Measurements from ENCODE around the gene OTOGL. TPM values are rescaled to one million over a fixed set of nuclear protein-coding genes. Genes with fewer than 3 reads are reported as not detected.

Gene OTOGL
- total RNA-seq, 1 experiment from 2014 or later: 0.44 TPM

DNA sequence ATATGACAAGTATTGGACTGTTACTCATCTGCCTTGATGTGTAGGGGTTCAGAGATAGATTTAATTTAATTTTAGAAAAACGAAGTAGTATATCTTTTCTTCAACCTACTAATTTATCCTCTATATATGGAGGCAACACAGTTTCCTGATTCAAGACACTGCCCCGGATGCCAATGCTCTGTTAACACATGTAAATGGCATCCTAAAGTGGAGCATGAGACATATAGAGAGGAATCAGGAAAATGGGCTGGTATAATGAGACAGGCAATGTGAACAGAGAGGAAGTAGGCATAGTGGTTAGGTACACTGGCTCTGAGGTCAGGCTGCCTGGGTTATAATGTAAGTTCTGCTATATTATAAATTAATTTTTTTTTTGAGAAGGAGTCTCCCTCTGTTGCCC is 85.6 kb downstream of the OTOGL start:
- Histone ChIP-seq H3K4me2 (ENCODE audit: low read length) (no peak overlapping the region), H3K27me3 (ENCODE audit: low read length) (no peaks in the 10 kb centered on the region), H3K27ac (ENCODE audit: low read length) (no peak overlapping the region), H4K20me1 (ENCODE audit: low read length) (no peaks in the 10 kb centered on the region), H3K4me3 (ENCODE audit: low read length) (no peak overlapping the region), H3K9me2 (replicated peaks; ENCODE audit: low read length) (no peaks in the 10 kb centered on the region), H2AFZ (ENCODE audit: low read length) (no peak overlapping the region), H3K36me3 (ENCODE audit: low read depth, low read length) (no peaks in the 10 kb centered on the region), H3F3A (ENCODE audit: low read length, unreplicated experiment) (no peaks in the 10 kb centered on the region), H3K9me3 (ENCODE audit: low read length) (no peaks in the 10 kb centered on the region), H3K79me2 (ENCODE audit: low read length) (no peaks in the 10 kb centered on the region), H3K4me1 (ENCODE audit: insufficient read depth, low read length) (peaks cover 18% of the 10 kb centered on the region), H3K9ac (ENCODE audit: low read length) (no peak overlapping the region)
- ChIA-PET POLR2A (ENCODE audit: unreplicated experiment) (no interaction called here), CTCF (no interaction called here)
- no peak for ATAC-seq
- DNase-seq: no peak
- TF ChIP-seq, protein P1, sequence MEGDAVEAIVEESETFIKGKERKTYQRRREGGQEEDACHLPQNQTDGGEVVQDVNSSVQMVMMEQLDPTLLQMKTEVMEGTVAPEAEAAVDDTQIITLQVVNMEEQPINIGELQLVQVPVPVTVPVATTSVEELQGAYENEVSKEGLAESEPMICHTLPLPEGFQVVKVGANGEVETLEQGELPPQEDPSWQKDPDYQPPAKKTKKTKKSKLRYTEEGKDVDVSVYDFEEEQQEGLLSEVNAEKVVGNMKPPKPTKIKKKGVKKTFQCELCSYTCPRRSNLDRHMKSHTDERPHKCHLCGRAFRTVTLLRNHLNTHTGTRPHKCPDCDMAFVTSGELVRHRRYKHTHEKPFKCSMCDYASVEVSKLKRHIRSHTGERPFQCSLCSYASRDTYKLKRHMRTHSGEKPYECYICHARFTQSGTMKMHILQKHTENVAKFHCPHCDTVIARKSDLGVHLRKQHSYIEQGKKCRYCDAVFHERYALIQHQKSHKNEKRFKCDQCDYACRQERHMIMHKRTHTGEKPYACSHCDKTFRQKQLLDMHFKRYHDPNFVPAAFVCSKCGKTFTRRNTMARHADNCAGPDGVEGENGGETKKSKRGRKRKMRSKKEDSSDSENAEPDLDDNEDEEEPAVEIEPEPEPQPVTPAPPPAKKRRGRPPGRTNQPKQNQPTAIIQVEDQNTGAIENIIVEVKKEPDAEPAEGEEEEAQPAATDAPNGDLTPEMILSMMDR (conservative IDR thresholded peaks at IDR 0.05; ENCODE audit: low read depth, low read length): no peak
- no peak for TF ChIP-seq EZH2 (IDR thresholded peaks at IDR 0.05; ENCODE audit: low read length, unreplicated experiment)
- TF ChIP-seq EZH2phosphoT487 (IDR thresholded peaks at IDR 0.05; ENCODE audit: borderline replicate concordance, low read length): no peak
- intact Hi-C loops (cut with micrococcal nuclease): loop anchor here (5.0 to 10.0 kb wide), 6 partner anchors 138 to 638 kb away; partner anchors contain the start of gene PAWR
- BruUV-seq (replicated peaks): no TSS peak

DNA sequence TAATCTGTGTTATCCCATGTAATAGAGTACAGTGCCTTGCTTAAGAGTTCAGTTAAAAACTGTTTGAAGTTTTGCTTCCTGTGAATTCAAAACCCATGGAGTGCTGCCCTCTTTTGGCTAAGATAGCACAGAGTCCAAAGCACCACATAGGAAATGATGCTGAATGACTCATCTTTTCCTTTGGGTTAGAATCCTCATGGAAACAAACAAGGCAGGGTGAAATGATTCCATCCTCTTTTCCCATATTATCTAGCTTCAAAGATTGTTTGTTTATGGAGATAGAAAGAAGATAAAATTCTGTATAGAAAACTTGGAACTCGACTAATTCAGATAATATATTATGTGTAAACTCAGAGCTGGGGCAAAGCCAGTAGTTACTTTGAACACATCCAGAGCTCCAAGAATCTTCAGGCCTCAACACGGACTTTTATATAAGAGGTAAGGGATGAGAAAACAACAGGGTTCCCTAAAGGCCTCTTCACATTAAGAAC is 87.4 kb downstream of the OTOGL start:
- peak overlapping the region; percentile 30 for H2AFZ ChIP-seq (ENCODE audit: low read length)
- H3F3A ChIP-seq (ENCODE audit: low read length, unreplicated experiment): no peaks in the 10 kb centered on the region
- H3K27me3 ChIP-seq (ENCODE audit: low read length): no peaks in the 10 kb centered on the region
- H3K79me2 ChIP-seq (ENCODE audit: low read length): no peaks in the 10 kb centered on the region
- ATAC-seq (peak; percentile 89), DNase-seq (peak; percentile 93)
- H3K27ac ChIP-seq (ENCODE audit: low read length): peak overlapping the region; percentile 53
- ChIA-PET POLR2A (ENCODE audit: unreplicated experiment) (no interaction called here), CTCF (interaction anchor here (0.6 to 0.7 kb wide), 3 partner anchors 141 to 1724 kb away, joined by 3 to 4 read pairs (median 3); no protein-coding TSS in a partner anchor)
- intact Hi-C loops (cut with micrococcal nuclease): loop anchor here (1.0 to 10.0 kb wide), 10 partner anchors 139 to 778 kb away; partner anchors contain the start of genes PAWR and PPP1R12A
- TF ChIP-seq, protein P1 (conservative IDR thresholded peaks at IDR 0.05; ENCODE audit: low read depth, low read length): peak; percentile 94
- no peak for TF ChIP-seq EZH2 (IDR thresholded peaks at IDR 0.05; ENCODE audit: low read length, unreplicated experiment)
- H3K4me3 ChIP-seq (ENCODE audit: low read length): no peak overlapping the region
- H3K9ac ChIP-seq (ENCODE audit: low read length): no peak overlapping the region
- H3K9me2 ChIP-seq (replicated peaks; ENCODE audit: low read length): no peaks in the 10 kb centered on the region
- no TSS peak for BruUV-seq (replicated peaks)
- H3K4me1 ChIP-seq (ENCODE audit: insufficient read depth, low read length): peaks cover 18% of the 10 kb centered on the region
- H3K4me2 ChIP-seq (ENCODE audit: low read length): peak overlapping the region; percentile 18; the same call in 1 of the 2 replicates
- H3K9me3 ChIP-seq (ENCODE audit: low read length): no peaks in the 10 kb centered on the region
- H4K20me1 ChIP-seq (ENCODE audit: low read length): no peaks in the 10 kb centered on the region
- H3K36me3 ChIP-seq (ENCODE audit: low read depth, low read length): no peaks in the 10 kb centered on the region

DNA sequence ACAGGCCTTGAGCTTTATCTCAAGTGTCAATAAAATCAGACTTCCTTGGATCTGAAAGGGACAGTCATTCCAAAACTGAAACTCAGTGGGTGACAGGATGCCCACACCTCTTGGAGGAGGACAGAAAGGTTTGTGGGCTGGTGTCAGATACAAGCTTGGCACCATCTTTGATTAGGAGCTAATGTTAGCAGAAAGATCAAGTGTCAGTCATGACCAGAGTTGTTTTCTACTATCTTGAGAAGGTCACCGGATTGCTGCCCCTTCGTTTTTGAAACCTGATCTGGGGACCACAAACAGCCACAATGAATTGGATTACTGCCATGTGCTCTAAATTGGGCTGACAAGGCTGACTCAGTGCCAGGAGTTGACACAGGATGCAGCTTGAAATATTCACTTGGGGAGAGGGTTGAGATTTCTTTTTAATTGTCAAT is 88.3 kb downstream of the OTOGL start:
- Histone ChIP-seq H3F3A (ENCODE audit: low read length, unreplicated experiment) (no peaks in the 10 kb centered on the region), H3K36me3 (ENCODE audit: low read depth, low read length) (no peaks in the 10 kb centered on the region), H3K27me3 (ENCODE audit: low read length) (no peaks in the 10 kb centered on the region), H3K4me3 (ENCODE audit: low read length) (no peak overlapping the region), H3K9me3 (ENCODE audit: low read length) (no peaks in the 10 kb centered on the region), H3K9me2 (replicated peaks; ENCODE audit: low read length) (no peaks in the 10 kb centered on the region), H3K27ac (ENCODE audit: low read length) (peak overlapping the region; percentile 53; the same call in 1 of the 2 replicates), H3K9ac (ENCODE audit: low read length) (no peak overlapping the region), H3K79me2 (ENCODE audit: low read length) (no peaks in the 10 kb centered on the region), H3K4me1 (ENCODE audit: insufficient read depth, low read length) (peaks cover 18% of the 10 kb centered on the region), H3K4me2 (ENCODE audit: low read length) (peak overlapping the region; percentile 18), H4K20me1 (ENCODE audit: low read length) (no peaks in the 10 kb centered on the region), H2AFZ (ENCODE audit: low read length) (no peak overlapping the region)
- peak; percentile 67 for DNase-seq
- intact Hi-C loops (cut with micrococcal nuclease): loop anchor here (2.0 to 10.0 kb wide), 7 partner anchors 140 to 640 kb away; partner anchors contain the start of gene PAWR
- ChIA-PET POLR2A (ENCODE audit: unreplicated experiment) (no interaction called here), CTCF (no interaction called here)
- no TSS peak for BruUV-seq (replicated peaks)
- ATAC-seq: no peak
- TF ChIP-seq EZH2 (IDR thresholded peaks at IDR 0.05; ENCODE audit: low read length, unreplicated experiment) (no peak), EZH2phosphoT487 (IDR thresholded peaks at IDR 0.05; ENCODE audit: borderline replicate concordance, low read length) (no peak)
- TF ChIP-seq, protein P1 (conservative IDR thresholded peaks at IDR 0.05; ENCODE audit: low read depth, low read length): no peak

Data from PC-3 (cell line).